KG1 (cell line): ENCODE data around the gene HSD17B4.
"Not testable (repeated sequence)": the region's sequence is repeated elsewhere in the genome, so short reads cannot be mapped to it uniquely, and the experiment has no call there.

ENCODE experiments used
- DNase-seq: peaks from one replicate; lab custom pipeline; 2025; lab: John Stamatoyannopoulos, UW

HSD17B4 gene

DNA sequence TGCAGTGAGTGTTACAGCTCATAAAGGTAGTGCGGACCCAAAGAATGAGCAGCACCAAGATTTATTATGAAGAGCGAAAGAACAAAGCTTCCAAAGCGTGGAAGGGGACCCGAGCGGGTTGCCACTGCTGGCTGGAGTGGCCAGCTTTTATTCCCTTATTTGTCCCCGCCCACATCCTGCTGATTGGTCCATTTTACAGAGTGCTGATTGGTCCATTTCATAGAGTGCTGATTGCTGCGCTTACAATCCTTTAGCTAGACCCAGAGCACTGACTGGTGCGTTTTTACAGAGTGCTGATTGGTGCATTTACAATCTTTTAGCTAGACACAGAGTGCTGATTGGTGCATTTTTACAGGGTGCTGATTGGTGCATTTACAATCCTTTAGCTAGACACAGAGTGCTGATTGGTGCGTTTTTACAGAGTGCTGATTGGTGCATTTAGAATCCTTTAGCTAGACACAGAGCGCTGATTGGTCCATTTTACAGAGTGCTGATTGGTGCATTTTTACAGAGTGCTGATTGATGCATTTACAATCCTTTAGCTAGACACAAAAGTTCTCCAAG, 19.5 kb upstream of the HSD17B4 start:
- DNase-seq, result not testable (repeated sequence)

DNA sequence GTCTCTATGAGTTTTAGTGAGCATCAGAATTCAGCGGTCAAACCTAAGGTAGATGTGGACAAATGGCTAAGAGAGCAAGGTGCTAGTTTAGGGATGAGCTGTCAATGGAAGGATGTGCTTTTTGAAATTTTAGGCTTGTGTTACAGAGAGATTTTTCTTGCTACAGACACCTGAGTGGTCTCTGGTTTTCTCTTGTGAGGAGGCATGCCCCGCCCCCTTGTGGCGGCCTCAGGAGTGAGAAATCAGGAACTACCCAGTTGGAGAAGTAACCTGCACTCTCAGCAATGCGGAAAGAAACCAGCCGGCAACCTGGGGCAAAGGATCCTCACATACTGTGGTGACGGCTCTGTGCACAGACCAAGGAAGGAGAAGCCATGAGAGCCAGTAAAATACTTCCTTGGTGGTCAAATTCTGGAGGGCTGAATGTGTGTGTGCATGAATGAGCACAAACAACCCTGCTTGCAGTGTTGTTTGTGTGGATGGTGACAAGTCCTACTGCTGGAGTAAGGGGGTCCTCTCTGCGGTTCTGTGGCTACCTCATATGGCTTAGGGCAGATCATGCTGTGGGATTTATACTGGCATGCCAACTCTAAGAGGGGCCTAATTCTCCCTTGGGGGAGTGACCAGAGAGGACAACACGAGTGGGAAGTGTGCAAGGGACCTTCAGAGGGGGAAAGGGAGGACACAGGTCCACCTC, 16.7 kb upstream of the HSD17B4 start:
- DNase-seq, result no peak

DNA sequence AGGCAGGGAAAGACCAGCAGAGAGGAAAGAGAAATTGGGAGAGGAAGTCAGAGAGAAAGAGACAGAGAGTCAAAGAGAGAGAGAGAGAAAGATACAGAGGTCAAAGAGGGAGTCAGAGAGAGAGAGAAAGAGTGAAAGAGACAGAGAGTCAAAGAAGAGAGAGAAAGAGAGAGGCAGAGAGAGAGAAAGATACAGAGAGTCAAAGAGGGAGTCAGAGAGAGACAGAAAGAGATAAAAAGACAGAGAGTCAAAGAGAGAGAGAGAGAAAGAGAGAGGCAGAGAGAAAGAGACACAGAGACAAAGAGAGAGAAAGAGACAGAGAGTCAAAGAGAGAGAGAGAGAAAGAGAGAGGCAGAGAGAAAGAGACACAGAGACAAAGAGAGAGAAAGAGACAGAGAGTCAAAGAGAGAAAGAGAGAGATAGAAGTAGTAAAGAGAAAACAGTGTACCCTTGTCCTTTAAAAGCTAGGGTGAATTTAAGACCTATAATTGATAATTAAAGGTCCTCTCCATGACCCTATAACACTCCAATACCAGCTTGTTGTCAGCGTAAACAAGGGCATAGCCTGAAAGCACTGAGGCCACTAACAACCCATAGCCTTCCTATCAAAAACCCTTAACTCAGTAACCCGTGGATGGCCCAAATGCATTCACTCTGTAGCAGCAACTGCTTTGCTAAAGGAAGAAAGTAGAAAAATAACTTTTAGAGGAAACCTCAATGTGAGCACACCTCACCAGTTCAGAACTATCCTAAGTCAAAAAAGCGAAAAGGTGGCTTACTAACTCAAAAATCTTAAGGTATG, 14.3 kb upstream of the HSD17B4 start:
- not testable (repeated sequence) for DNase-seq

DNA sequence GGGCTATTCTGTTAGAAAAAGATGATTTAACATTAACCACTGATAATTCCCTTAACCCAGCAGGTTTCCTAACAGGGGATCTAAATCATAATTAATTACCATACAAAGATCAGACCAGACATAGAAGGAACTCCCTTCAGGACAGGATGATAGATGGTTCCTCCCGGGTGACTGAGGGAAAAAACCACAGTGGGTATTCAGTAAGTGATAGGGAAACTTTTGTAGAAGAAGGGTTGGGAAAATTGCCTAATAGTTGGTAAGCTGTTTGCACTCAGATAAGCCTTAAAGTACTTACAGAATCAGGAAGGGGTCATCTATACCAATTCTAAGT, 13.7 kb upstream of the HSD17B4 start:
- not testable (repeated sequence) for DNase-seq

DNA sequence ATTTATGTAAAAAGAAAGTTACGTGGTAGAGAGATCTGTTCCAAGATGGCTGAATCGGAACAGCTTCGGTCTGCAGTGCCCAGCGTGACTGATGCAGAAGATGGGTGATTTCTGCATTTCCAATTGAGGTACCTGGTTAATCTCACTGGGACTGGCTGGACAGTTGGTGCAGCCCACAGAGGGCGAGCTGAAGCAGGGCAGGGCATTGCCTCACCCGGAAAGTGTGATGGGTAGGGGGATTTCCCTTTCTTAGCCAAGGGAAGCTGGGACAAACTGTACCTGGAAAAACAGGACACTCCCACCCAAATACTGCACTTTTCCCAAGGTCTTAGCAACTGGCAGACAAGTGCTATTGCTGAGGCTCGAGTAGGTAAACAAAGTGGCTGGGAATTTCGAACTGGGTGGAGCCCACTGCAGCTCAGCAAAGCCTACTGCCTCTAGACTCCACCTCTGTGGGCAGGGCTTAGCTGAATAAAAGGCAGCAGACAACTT, 13.1 kb upstream of the HSD17B4 start:
- no peak for DNase-seq

DNA sequence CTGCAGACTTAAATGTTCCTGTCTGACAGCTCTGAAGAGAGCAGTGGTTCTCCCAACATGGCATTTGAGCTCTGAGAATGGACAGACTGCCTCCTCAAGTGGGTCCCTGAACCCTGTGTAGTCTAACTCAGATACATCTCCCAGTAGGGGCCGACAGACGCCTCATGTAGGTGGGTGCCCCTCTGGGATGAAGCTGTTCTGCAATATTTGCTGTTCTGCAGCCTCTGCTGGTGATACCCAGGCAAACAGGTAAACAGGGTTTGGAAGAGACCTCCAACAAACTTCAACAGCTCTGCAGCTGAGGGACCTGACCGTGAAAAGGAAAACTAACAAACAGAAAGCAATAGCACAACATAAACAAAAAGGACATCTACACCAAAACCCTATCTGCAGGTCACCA, 12.7 kb upstream of the HSD17B4 start:
- not testable (repeated sequence) for DNase-seq

DNA sequence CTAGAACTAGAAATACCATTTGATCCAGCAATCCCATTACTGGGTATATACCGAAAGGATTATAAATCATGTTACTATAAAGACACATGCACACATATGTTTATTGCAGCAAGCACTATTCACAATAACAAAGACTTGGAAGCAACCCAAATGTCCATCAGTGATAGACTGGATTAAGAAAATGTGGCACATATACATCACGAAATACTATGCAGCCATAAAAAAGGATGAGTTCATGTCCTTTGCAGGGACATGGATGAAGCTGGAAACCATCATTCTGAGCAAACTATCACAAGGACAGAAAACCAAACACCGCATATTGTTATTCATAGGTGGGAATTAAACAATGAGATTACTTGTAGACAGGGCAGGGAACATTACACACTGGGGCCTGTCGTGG, 7.7 kb upstream of the HSD17B4 start:
- not testable (repeated sequence) for DNase-seq

DNA sequence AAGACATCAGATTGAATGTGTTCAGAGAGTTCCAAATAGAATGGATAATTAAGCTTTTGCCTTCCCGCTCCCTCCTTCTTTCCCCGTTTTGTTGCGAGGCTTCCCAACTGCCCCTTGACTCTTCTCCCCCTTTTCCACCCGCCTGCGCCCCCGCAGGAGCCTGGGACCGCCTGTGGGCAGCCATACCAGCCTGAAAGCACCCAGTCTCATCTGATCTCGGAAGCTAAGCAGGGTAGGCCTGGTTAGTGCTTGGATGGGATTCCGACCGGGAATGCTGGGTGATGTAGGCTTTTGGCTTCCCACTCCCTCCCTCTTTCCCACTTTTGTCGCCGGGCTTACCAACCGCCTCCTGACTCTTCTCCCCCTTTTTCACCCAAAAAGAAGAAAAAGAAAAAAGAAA, 6.8 kb upstream of the HSD17B4 start:
- no peak for DNase-seq

DNA sequence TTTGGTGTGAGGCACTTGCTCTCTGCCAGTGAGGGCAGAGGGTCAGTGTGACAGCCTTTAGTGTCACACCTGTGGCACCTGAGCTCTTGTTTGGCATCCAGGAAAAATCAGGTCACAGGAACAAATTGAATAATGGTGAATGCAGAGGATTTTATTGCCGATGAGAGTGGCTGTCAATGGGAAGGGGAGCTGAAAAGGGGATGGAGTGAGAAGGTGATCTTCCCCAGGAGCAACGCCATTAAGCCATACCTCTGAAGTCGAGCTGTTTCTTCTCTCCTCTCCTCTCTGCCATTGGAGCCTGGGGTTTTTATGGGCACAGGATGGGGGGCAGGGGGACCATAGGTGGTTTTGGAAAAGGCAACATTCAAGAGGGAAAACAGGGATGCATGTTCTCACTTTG, 2.4 kb upstream of the HSD17B4 start:
- DNase-seq, result no peak

DNA sequence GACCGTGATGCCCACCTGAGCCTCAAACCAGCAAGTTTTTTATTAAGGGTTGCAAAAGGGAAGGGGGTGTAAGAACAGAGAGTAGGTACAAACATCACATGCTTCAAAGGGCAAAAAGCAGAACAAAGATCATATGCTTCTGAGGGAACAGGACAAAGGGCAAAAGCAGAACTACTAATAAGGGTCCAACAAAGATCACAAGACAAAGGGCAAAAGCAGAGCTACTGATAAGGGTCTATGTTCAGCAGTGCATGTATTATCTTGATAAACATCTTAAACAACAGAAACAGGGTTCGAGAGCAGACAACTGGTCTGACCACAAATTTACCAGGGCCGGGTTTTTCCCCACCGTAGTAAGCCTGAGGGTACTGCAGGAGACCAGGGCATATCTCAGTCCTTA, 1.7 kb upstream of the HSD17B4 start:
- not testable (repeated sequence) for DNase-seq

DNA sequence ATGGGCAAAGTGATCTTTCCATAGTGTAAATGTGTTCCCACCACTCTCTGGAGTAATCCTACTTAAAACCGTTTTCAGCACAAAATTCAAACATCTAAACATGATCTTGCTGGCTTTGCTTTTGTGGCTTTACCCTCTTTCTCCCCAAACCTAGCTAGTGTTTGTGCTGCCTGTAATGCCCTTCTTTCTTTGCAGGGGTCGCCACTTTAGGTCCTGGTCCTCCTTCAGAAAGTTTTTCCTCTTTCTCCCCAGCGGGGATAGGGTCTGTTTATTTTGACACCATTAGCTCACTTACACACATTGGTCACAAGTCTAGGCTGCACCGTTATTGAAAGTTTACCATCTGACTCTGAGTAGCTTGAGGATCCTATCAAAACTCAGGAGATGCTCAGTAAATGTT, 736 bp upstream of the HSD17B4 start:
- DNase-seq, result no peak

DNA sequence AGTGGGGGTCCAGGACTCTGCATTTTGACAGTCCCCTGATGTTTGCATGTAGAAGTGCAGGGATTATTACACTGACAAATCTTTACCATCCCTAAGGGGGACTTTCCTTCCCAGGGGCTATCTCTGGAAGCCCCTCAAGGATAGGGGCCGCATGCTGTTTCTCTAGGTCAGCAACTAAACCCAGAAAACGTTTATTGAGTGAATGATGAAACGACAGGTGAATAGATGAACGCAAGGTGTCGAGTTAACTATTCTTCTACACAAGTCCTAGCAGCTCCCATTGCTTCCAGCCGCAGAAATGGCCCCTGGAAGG, 281 bp upstream of the HSD17B4 start:
- DNase-seq, result no peak

DNA sequence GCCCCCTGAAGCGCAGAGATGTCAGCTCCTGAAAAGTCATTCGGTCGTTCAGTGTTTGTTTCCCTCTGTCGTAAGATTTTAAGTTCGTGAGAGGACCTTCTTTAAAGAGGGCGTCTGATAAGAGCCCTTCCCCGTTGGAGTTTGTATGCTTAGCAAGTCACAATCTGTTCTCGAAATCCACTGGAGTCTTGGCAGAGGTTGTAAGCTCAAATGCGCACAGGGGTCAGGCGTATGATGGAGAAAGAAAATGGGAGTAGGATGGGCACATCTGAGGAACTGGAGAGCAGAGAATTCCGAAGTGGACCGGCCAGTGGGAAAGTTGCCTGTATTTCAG, 710 bp downstream of the HSD17B4 start:
- no peak for DNase-seq

DNA sequence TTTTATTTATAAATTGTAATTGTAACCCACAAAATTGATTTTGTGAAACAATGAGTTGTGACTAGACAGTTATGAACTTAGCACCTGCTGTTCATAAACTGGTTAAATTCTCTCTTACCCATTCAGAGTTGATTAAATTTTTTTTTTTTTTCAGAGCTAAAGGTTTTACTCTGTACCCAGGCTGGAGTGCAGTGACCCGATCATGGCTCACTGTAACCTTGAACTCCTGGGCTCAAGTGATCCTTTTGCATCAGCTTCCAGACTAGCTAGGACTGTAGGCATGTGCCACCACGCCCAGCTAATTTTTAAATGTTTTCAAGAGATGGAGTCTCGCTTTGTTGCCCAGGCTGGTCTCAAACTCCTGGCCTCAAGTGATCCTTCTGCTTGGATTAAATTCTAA, 1.9 kb downstream of the HSD17B4 start:
- DNase-seq, result no peak

DNA sequence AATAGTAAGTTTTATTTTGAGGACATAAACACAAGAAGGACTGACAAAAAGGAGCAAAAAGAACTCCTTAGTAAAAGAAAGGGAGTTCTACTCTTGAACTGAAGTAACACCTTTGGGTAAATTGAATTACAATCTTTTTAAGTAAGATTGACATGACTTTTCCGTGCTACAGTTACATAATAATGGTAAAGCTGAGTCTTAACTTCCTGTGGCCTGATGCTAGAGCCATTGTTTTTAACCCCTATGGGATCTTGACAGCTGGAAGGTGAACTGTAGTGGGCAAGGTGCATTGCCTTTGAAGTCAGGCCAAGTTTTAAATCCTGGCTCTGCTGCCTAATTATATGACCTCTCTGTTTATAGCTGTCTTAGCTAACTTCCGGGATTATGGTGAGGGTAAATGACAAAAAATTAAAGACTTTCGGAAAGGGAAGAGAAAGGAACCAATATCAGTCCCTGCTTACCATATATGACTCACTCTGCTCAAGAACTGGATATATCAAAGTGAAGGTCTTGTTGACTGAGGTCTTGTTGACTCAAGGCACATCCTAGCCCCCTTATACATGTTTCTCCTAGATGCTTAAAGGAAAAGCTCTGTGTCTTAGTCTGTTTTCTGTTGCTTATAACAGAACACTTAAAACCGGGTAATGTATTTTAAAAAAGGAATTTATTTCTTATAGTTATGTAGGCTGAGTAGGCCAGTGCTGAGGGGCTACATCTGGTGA, 6.8 kb downstream of the HSD17B4 start:
- no peak for DNase-seq

DNA sequence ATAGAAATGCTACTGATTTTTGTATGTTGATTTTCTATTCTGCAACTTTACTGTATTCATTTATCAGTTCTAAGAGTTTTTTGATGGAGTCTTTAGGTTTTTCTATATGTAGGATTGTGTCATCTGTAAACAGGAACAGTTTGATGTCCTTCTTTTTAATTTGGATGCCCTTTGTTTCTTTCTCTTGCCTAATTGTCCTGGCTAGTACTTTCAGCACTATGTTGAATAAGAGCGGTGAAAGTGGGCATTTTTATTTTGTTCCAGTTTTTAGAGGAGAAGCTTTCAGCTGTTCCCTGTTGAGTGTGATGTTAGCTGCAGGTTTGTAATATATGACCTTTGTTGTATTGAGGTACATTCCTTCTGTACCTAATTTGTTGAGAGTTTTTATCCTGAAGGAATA, 13.3 kb downstream of the HSD17B4 start:
- DNase-seq, result no peak

DNA sequence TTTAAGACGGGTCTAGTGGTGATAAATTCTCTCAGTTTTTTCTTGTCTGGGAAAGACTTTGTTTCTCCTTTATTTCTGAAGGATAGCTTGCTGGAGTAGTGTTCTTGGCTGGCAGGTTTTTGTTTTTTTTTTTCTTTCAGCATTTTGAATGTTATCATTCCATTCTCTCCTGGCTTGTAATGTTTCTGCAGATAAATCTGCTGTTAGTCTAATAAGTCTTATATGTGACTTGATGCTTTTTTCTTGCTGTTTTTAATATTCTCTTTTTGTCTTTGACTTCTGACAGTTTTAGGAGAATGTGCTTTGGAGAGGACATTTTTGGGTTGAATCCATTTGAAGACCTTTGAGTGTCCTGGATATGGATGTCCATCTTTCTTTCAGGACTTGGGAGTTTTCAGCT, 16.0 kb downstream of the HSD17B4 start:
- DNase-seq, result no peak

DNA sequence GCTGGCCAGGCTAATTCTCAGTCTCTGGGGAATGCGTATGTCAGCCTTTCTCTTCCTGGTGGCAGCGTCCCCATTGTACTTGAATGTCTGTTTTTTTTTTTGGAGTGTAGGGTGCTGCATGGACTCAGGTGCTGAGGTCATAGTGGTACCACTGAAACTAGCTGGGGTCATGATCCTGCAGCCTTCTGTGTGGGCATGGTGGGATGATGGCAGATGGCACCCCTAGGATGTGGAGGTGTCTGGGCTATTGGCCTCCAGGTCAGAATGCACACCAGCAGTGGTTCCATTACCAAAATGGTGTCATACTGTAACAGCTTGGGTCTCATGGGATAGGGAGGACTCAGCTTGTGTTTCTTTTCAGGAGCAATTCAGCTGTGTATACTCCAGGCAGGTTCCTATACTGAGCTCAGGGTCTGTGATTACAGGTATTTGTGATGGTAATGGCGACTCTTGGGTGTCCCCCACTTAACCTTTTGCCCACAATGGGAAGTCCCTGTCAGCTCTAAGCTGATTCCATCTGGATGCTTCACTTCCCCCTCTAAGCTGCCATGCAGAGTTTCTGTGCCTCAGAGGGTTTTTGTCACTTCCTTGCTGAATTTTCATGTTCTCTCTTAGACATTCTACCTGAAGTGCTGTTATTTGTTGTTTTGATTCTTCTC, 17.9 kb downstream of the HSD17B4 start:
- DNase-seq, result no peak

DNA sequence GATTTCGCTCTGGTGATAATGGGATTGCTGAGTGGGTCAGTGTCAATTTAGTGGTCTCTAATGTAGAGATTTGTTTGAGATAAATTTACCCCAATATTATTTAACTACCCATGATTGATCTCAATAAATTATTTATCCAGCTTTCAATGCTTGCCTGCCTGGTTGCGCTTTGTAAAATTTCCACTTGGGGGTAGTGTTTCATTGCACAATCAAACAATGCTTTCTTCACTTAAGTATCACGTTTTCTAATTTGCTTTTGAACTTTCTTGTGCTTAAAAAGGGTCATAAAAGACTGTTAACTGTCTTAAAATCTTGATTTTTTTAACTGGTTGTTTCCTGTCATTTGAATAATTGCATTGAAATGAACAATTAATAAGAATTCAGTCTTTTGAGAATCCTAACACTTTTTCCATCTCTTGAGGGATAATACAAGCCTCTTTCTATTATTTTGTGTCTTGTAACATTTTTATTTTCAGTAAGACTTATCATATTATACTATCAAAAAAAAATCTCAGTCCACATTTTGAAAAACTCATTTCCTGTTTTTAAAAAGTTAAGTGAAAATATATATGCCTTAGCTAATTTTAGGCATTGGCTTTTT, 18.7 kb downstream of the HSD17B4 start:
- no peak for DNase-seq

DNA sequence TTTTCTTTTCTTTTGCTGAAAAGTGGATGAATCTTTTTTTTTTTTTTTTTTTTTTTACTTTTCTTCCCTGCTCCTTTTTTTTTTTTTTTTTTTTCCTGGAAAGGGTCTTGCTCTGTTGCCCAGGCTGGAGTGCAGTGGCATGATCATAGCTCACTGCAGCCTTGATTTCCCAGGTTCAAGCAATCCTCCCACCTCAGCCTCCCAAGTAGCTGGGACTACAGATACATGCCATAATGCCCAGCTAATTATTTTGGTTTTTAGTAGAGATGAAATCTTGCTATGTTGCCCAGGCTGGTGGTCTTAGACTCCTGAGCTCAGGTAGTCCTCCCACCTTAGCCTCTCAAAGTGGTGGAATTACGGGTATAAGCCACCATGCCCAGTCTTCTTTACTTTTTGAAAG, 20.9 kb downstream of the HSD17B4 start:
- no peak for DNase-seq

DNA sequence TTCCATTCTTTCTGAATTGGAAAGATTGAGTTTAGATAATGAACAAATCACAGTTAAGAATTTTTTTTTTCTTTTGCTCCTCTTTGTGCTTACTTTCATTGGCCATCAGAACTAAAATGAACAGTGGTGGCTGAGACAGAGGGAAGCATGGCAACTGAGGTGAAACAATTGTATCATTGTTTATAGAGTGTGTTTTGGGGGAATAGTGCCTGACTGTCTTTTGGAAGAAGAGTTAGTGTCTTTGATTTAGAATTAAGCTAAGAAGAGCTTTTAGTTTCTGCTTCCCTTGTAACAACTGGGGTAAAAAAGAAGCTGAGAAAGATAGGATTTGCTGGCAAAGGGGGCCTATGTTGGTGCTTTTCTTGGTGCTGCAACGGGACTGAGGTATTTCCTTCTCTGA, 24.0 kb downstream of the HSD17B4 start:
- no peak for DNase-seq

DNA sequence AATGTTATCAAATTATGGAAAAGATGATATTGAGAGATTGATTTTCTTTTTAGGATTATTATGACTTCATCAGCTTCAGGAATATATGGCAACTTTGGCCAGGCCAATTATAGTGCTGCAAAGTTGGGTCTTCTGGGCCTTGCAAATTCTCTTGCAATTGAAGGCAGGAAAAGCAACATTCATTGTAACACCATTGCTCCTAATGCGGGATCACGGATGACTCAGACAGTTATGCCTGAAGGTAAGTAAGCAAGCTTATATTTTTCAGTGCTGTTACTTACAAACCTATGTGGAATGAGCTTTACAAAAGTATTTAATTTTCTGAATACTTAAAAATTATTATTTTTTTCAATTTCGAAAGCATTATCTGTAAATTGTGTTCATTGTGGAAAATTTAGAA, 26.5 kb downstream of the HSD17B4 start:
- DNase-seq, result no peak
